CD4-positive, alpha-beta T cell treated with Interleukin-6 at 100 ng/mL for 8 hours (primary cell): ENCODE measurements around the gene TUBA4B.
"Not testable (repeated sequence)": the region's sequence is repeated elsewhere in the genome, so short reads cannot be mapped to it uniquely, and the experiment has no call there.

Source experiments
- DNase-seq: peaks from one replicate; pipeline ENCODE4 v3.0.0-alpha.2; 2020; ENCODE audit warnings: mixed read lengths, low spot score

TUBA4B gene

DNA sequence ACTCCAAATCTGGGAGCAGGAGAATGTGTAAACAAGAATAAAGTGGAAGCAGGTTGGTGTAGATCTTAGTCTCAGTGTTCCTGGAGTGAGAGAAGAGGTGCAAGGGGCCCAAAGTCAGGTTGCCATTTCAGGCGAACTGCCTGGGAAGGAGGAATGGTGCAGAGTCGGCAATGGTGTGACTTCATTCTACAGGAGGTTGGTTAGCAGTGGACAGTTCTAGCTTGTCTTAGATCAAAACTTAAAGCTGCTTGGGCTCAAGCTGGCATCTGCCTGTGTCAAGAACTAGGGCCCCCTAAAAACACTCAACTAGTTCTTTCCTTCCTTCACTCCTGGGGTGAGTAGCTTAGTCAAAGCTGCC is 4.2 kb upstream of the TUBA4B start:
- DNase-seq = no peak

DNA sequence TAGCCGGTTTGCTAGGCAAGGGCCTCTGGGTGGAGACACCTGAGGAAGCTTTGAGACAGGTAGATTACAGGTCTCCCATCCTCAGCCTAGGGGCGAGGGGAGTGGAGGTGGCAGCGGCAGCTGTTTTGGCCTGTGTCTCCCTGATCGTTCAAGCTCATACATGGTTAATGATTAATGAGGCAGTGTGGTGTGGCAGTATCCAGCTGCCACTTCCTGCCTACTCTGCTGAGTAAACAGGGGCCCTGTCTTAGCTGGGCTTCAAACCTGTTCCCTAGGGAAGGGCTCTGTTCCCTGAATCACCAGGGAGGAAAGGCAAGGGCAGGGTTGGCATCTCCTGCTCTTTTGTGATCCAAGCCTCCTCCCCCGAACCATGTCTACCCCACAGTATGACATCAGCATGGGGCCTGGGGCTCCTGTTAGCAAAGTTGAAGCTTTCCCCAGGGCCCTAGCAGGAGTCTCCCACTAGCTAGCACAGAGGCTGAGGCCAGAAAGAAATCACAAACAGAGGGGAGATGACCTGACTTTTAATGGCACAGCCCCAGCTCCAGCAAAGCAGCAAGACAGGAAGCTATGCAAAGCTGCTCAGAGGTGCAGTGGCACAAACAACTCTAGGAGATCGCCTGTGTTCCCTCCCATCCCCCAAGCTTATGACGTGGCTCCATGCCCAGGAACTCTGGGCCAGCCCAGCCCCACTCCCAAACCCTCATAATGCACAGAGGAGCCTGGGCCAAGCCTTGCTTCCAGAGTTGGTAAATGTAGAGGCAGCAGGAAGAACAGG is 3.7 kb upstream of the TUBA4B start:
- DNase-seq = peak; percentile 75

DNA sequence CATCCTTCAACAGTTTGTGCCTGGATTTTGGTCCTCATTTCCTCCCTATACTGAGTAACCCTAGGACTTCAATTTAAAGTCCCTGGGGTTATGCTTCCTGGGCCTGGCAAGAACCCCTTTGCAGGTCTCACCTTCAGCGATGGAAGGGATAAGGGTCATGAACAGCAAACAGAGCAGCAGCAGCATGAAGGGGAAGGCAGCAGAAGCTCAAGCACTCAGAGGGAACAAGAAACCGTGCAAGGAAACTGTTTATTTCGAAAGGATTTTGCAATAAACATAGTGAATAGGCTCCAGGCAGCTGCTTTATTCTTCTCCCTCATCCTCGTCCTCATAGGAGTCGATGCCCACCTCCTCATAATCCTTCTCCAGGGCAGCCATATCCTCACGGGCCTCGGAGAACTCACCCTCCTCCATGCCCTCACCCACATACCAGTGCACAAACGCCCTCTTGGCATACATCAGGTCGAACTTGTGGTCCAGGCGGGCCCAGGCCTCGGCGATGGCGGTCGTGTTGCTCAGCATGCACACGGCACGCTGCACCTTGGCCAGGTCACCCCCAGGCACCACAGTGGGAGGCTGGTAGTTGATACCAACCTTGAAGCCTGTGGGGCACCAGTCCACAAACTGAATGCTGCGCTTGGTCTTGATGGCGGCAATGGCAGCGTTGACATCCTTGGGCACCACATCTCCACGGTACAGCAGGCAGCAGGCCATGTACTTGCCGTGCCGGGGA is 2.8 kb upstream of the TUBA4B start:
- DNase-seq = peak; percentile 9

DNA sequence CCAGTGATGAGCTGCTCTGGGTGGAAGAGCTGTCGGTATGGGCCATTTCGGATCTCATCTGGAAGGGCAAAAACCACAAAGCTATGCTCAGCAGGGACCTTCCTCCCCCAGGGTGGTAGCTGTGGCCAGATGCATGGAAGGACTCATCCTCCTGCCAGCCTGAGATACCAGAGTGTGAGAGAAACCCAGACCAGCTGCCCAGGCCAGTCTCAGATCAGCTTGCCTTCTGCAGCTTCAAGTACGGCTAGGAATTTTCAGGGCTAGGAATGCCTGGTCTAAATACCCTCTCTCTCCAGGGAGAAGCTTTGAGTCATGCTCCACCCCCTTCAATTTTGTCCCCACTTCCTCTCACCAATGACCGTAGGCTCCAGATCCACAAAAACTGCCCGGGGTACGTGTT is 1.4 kb upstream of the TUBA4B start:
- DNase-seq = no peak

DNA sequence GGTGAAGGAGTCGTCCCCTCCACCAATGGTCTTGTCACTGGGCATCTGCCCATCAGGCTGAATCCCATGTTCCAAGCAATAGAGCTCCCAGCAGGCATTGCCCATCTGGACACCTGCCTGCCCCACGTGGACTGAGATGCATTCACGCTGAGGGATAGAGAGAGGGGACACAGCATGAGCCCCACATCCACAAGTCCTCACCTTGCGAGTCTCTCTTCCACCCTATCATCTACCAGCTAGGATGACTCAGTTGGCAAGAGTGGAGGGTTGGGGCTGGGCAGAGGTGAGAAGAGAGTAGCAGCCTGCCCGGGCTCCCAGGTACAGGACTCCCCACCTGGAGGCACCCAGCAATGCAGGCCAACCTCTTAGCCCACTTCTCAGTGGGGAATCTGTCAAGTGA is 959 bp upstream of the TUBA4B start:
- peak; percentile 32 for DNase-seq

DNA sequence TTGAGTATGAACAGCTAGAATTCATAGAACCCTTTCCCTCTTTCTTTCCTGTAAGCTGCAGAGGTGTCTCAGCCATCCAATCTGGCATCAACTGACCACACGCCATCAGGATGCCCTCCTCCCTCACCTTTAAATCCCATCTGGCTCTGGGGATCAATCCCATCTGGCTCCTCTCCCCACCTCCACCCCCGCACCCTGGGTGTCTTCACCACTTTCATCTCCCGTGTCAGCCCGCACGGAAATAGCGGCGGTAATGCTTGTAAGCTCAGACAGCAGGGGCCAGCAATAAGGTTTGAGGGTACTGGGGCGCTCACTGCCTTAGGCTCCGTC is 508 bp upstream of the TUBA4B start:
- no peak for DNase-seq

DNA sequence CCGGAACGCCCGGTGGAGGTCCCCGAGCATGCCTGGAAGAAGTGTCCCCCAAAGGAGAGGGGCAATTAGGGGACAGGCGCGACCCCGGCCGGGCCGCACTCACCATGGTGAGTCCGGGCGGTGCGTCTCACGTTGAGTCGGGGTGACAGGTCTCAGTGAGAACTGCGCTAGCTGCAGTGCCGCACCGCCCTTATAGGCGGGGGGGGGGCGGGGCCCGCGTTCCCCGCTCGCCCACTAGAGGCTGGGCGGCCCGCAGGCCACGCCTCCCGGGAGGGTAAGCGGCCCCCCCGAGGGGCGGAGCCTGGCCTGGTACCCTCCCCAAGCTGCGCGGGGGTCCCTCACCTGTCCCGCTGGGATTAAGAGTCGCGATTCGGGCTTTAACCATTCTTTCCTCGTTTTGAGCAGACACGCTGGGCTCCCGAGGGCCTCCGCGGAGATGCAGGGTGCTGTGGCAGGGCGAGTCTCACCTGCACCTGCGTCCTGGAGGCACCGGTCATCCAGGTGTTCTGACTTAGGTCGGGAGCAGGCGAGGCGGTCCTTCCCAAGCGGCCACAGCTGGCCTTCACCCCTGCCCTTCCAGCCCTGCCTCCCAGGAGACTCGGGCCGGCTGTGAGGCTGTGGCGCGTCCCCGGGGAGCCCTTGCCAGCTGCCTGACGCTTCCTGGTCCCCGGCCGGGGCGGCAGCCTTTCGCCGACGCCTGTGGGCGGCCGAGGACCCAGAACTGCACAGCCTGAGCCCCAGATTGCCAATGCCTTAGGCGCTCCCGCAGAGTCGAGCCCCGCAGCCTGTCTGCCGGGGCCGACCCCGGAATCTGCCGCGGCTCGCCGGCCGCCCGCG is 928 bp downstream of the TUBA4B start, which contains the start of gene TUBA4A:
Gene TUBA4A (minus strand): TSS at position 166 of the 837 bp plus-strand sequence. CDS start 60 bp downstream, at position 106.
- peak; percentile 92 for DNase-seq

DNA sequence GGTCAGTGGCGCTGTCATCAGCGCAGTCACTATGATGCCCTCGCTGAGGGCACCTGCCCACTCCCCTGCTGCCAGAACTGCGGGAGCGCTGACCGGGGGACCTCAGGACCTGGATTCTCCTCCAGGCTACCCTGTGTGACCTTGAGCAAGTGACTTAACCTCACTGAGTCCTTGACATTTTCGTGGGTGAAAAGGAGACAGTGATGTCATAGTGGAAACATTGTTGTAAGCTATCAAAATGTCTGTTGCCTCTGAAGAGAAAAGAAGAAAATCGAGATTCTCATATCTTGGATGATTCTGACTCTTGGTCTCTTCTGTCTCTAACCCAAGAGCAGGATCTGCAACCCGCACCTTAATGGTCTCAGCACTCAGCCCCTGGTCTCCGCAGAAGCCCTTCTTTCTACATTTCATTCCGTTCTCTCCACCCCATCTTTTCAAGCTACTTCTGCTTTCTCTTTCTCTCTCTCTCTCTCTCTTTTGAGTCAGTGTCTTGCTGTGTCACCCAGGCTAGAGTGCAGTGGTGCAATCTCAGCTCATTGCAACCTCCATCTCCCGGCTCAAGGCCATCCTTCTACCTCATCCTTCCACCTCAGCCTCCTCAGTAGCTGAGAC is 1.7 kb downstream of the TUBA4B start:
- DNase-seq = peak; percentile 43

DNA sequence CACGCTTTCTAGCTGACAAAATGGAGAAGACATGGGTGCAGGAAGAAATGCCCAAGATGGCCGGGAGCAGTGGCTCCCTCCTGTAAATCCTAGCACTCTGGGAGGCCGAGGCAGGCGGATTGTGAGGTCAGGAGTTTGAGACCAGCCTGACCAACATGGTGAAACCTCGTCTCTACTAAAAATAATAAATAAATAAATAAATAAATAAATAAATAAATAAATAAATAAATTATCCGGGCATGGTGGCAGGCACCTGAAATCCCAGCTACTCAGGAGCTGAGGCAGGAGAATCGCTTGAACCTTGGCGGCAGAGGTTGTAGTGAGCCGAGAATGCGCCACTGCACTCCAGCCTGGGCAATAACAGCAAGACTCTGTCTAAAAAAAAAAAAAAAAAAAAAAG is 5.9 kb downstream of the TUBA4B start:
- not testable (repeated sequence) for DNase-seq

DNA sequence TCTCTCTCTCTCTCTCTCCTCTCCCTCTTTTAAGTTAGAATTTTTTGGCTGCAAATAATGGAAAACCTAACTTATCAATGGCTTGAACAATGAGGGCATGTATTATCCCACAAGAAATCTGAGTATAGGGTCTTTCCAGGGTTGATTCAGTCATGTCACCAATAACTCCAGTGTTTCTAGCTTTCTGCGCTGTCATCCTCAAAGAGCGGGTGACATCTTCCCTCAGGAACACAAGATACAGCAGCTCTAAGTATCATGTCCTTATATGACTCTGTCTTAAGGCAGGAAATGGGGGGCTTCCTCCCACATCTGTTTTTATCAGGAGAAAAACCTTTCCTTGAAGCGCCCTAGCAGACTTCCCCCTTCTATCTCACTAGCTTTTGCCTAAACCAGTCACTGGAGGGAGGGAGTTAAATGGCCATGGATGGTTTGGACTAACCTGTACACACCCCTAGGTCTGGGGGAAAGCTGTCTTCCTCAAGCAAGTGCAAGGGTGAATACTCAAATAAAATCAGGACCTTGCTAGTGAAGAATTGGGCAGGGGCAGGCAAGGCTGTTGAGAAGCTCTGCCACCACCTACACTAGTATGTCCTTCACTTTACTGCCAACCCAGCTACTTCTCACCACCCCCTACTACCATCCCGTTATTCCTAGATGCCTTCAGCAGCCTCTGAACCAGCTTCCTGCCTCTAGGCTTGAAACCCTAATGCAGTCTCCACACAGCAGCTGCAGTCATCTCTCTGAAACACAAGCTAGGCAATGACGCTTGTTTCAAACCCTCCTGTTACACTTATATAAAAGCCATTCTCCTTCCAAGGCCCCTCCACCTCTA is 8.2 kb downstream of the TUBA4B start:
- no peak for DNase-seq

DNA sequence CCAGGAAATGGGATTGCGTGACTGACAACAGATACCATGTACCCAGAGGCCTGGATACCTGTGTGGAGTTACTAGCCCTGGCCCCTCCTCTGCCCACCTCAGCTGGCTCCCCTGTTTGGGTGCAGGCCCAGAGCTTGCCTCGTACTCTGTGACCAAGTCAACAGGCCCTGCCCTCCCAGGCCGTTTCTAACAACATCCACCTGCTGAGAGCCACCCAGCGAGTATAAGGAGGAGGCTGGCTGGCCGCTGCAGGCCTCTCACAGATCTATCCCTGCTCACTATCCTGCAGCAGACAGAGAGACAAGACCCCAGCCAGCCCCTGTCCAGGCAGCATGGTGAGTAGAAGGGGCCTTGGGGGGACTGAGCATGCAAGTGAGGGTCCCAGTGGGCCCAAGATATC is 13.2 kb downstream of the TUBA4B start:
- no peak for DNase-seq

DNA sequence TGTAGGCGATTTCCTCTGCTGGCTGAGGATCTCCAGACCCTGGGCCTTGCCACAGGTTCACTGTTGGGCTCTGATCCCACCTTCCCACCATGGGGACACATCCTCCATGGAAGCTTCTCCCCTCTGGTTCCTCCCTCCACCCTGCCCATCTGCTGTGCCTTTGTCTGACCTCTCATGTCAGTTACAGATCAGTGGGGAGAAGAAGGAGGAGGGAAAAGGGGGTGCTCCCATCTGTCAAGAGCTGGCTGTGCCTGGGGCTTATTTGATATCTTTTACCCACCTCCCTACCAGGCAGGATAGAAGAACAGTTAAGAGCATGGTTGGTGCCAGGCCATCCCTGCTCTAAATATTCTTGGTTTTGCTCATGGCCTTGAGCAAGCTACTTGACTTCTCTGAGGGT is 13.8 kb downstream of the TUBA4B start:
- DNase-seq = no peak

DNA sequence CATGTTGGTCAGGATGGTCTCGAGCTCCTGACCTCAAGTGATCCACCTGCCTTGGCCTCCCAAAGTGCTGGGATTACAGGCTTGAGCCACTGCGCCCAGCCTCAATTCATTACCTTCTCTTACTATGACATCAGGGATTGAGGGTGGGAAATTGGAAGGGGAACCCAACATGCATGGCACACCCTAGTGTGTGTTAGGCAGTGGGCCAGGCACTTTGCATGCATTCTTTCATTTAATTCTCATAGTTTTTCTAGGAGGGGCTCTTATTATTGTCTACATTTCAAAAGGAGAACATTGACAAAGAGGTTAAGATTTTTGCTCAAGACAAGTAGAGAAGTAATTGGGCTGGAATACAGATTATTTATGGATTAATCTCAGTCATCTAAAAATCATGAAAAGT is 15.3 kb downstream of the TUBA4B start:
- DNase-seq = no peak

DNA sequence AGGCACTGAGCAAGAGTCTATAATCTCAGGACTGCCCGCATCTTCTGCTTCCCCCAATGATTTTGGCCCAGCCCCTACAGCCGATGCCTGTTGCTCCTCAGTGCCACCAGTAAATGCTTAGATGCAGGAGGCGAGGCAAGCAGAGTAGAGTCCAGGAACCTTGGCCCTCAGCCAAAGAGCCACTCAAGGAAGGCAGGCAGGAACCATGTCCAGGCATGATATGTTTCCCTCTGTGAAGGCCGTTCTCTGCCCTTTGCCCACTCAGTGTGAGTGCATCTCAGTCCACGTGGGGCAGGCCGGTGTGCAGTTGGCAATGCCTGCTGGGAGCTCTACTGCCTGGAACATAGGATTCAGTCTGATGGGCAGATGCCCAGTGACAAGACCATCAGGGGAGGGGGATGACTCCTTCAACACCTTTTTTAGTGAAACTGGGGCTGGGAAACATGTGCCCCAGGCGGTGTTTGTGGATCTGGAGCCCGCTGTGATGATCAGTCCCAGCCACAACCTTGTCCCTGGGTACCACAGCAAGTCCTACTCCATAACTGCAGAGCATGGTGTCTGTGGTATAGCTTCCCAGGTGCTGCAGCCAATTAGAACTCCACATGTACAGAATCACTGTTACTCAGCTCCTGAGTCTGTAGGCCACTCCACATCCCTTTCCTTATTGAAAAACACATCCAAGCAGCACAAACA is 16.5 kb downstream of the TUBA4B start:
- no peak for DNase-seq

DNA sequence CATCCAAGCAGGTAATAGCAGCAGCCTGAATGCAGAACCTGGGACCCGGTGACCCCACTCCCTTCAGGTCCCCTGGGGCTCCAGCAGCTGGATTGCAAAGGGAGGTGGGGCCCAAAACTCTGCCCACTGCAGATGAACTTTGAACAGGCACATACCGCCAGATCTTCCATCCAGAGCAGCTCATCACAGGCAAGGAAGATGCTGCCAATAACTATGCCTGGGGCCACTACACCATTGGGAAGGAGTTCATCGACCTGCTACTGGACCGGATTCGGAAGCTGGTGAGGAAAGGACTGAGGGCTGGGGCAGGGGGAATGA is 17.0 kb downstream of the TUBA4B start:
- no peak for DNase-seq

DNA sequence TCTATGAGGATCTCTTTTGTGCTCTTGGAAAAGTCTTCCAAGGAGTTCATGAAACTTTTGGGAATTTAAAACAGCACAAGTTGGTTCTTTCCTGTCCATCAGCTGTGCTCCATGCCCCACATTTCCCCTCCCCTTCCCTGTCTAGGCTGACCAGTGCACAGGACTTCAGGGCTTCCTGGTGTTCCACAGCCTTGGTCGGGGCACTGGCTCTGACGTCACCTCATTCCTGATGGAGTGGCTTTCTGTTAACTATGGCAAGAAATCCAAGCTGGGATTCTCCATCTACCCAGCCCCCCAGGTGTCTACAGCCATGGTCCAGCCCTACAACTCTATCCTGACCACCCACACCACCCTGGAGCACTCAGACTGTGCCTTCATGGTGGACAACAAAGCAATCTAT is 18.0 kb downstream of the TUBA4B start:
- DNase-seq = no peak

DNA sequence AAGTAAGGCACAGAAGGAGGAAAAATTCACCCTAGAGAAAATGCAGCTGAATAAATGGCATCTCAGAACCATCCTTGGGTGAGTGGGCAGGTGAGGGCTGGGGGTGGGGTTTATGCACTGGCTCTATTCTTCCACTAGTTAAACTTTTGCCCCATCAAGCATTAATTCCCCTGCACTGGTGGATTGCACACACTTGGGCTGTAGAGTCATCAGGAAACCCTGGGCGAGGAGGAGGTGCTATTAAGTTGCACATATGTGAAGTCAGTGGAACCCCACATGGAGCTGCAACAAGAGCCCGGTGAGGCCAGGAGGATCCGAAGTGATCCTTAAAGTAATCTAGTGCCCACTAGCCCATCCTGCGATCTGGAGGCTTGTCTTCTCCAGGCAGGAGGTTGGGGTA is 19.3 kb downstream of the TUBA4B start:
- DNase-seq = no peak

DNA sequence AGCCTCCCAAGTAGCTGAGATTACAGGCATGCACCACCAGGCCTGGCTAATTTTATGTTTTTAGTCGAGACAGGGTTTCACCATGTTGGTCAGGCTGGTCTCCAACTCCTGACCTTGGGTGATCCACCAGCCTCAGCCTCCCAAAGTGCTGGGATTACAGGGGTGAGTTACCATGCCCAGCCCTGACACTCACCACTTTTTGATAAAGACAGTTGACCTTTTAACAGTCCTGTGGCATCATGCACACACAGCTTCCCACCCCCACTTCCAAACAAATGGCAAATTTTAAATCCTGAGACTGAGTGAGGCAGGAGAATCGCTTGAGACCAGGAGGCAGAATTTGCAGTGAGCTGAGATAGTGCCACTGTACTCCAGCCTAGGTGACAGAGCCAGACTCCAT is 20.0 kb downstream of the TUBA4B start:
- DNase-seq = no peak

DNA sequence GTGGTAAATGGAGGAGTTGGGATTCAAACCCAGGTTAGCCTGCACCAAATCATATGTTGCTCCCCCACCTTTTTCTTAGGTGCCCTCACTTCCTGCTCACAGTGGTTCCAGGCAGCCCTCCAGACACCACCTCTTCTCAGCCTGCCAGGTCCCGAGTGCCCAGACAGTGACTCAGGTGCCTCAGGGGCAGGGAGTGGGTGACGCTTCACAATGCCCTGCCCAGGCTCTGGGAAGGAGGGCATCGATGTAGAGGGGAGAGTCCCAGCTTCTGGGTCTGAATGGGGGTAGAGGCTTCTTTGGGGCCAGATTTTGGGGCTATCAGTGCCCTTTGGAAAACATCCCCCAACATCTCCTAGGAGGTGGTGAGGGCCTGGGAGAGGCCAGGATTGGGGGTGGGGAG is 20.9 kb downstream of the TUBA4B start:
- DNase-seq = no peak

DNA sequence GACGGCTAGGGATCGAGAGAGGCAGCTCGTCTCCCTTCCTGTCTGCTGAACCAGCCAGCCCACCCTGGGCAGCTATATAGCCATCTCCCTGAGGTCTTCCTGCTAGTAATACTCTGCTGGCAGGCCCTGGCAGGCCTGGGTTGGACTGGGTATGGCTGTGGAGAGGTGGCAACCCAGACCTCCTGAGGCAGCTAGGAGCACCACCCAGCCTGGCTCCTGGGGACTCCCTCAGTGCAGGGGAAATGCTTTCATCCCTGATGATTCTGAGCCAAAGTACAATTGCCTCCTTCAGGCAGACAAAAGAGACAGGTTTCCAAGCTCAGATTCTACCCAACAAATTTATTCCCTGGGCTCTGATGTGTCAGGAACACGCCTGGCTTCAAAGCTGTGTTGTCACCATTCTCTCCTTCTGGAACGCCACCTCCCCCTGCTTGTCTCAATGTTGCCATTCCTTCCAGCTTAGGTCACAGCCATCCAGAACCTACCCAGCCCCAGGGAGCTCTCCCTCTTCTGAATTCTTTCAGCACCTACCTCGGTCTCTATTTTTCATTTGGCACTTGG is 21.4 kb downstream of the TUBA4B start:
- no peak for DNase-seq
